ENCODE measurements around the gene SIL1.
"Not testable (repeated sequence)": the region's sequence is repeated elsewhere in the genome, so short reads cannot be mapped to it uniquely, and the experiment has no call there.

Gene SIL1

GRCh38 chr5:139171779-139172404 is 26.3 kb downstream of the SIL1 start:
- DNase-seq: no peak

- no peak for DNase-seq
Measured at GRCh38 chr5:139167952-139168720, 30.0 kb downstream of the SIL1 start.

- no peak for DNase-seq
Measured at GRCh38 chr5:139167533-139167932, 30.6 kb downstream of the SIL1 start.

GRCh38 chr5:139167063-139167462 is 31.1 kb downstream of the SIL1 start:
- no peak for DNase-seq

GRCh38 chr5:139164897-139165296 is 33.3 kb downstream of the SIL1 start:
- not testable (repeated sequence) for DNase-seq

- DNase-seq: no peak
Measured at GRCh38 chr5:139164020-139164419, 34.1 kb downstream of the SIL1 start.

GRCh38 chr5:139162448-139162847 is 35.7 kb downstream of the SIL1 start:
- no peak for DNase-seq

GRCh38 chr5:139158791-139159190 is 39.4 kb downstream of the SIL1 start:
- DNase-seq: no peak

- no peak for DNase-seq
Measured at GRCh38 chr5:139157556-139157955, 40.6 kb downstream of the SIL1 start.

GRCh38 chr5:139156814-139157213 is 41.4 kb downstream of the SIL1 start:
- DNase-seq: no peak

GRCh38 chr5:139155333-139155732 is 42.8 kb downstream of the SIL1 start:
- DNase-seq: no peak

GRCh38 chr5:139151902-139152301 is 46.3 kb downstream of the SIL1 start:
- no peak for DNase-seq

GRCh38 chr5:139150367-139150999 is 47.7 kb downstream of the SIL1 start:
- no peak for DNase-seq

- no peak for DNase-seq
Measured at GRCh38 chr5:139149477-139150199, 48.5 kb downstream of the SIL1 start.

- DNase-seq: no peak
Measured at GRCh38 chr5:139148986-139149385, 49.2 kb downstream of the SIL1 start.

- DNase-seq: no peak
Measured at GRCh38 chr5:139148306-139148705, 49.9 kb downstream of the SIL1 start.

GRCh38 chr5:139147483-139148087 is 50.6 kb downstream of the SIL1 start:
- DNase-seq: no peak

- no peak for DNase-seq
Measured at GRCh38 chr5:139146809-139147482, 51.2 kb downstream of the SIL1 start.

GRCh38 chr5:139141446-139142204 is 56.5 kb downstream of the SIL1 start:
- DNase-seq: no peak

- DNase-seq: no peak
Measured at GRCh38 chr5:139140591-139141071, 57.5 kb downstream of the SIL1 start.

- DNase-seq: no peak
Measured at GRCh38 chr5:139138809-139139208, 59.4 kb downstream of the SIL1 start.

Data from activated CD8-positive, alpha-beta memory T cell treated with anti-CD3 and anti-CD28 coated beads, Interleukin-2, amount 50 U/mL, for 4 hours (primary cell).